Measurements from ENCODE around the gene PIANP. TPM values are rescaled to one million over a fixed set of nuclear protein-coding genes. Genes with fewer than 3 reads are reported as not detected.

The PIANP gene
- total RNA-seq, 1 donor from 2014 or later: 0.20 TPM

DNA sequence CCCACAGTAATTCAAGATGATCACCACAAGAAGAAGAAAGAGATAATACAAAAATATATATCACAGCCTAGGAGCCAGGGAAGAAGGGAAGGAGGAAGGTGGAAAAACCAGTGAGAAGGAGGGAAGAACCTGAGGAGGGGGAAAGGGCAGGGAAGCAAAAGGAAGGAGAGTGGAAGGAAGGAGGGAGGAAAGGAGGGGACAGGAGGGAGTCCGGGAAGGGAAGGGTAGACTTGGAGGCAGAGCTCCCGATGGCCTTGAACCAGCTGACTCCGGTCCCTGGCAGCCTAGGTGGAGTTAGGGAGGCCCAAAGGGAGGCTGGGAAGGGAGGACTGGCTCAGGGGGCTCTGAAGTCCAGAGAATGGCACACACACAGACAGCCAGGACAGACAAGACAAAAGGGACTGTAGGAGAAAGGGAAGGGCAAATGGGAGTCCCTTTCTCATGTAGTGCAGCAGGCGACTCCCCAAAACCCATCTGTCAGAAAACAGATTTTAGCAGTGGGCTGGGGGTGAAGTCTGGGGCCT is 6.7 kb downstream of the PIANP start:
- Histone ChIP-seq H3K36me3 (no peaks in the 10 kb centered on the region), H3K27me3 (peaks cover 8% of the 10 kb centered on the region), H3K9me3 (no peaks in the 10 kb centered on the region), H3K4me1 (peaks cover 10% of the 10 kb centered on the region), H3K27ac (no peak overlapping the region), H3K4me3 (no peak overlapping the region)
- intact Hi-C loops (cut with DNase I): no loop called here
- DNase-seq: no peak
- no peak for ATAC-seq
- TF ChIP-seq, protein P1, sequence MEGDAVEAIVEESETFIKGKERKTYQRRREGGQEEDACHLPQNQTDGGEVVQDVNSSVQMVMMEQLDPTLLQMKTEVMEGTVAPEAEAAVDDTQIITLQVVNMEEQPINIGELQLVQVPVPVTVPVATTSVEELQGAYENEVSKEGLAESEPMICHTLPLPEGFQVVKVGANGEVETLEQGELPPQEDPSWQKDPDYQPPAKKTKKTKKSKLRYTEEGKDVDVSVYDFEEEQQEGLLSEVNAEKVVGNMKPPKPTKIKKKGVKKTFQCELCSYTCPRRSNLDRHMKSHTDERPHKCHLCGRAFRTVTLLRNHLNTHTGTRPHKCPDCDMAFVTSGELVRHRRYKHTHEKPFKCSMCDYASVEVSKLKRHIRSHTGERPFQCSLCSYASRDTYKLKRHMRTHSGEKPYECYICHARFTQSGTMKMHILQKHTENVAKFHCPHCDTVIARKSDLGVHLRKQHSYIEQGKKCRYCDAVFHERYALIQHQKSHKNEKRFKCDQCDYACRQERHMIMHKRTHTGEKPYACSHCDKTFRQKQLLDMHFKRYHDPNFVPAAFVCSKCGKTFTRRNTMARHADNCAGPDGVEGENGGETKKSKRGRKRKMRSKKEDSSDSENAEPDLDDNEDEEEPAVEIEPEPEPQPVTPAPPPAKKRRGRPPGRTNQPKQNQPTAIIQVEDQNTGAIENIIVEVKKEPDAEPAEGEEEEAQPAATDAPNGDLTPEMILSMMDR (IDR thresholded peaks at IDR 0.05): no peak

DNA sequence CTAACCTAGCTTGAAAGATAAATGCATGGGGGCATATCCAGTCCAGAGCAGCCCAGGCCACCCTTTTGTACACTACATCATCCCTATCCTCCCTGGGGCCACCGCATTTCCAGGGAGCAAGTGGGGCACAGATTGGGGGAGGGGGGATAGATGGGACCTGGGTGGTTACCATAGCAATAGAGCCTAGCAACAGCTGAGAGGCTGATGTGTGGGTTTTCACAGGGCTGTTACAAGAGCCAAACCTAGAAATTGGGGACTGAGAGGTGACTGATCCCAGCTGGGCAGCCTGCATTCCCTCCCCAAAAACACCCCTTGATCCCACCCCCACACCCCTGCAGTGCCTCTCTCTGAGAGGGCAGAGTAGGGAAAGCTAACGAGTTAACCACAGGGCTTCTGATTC is 7.7 kb downstream of the PIANP start:
- H3K27me3 ChIP-seq: no peaks in the 10 kb centered on the region
- intact Hi-C loops (cut with DNase I): no loop called here
- H3K27ac ChIP-seq: no peak overlapping the region
- TF ChIP-seq, protein P1 (IDR thresholded peaks at IDR 0.05): no peak
- H3K9me3 ChIP-seq: no peaks in the 10 kb centered on the region
- DNase-seq (no peak), ATAC-seq (no peak)
- H3K36me3 ChIP-seq: no peaks in the 10 kb centered on the region
- H3K4me1 ChIP-seq: peaks cover 13% of the 10 kb centered on the region
- H3K4me3 ChIP-seq: no peak overlapping the region

DNA sequence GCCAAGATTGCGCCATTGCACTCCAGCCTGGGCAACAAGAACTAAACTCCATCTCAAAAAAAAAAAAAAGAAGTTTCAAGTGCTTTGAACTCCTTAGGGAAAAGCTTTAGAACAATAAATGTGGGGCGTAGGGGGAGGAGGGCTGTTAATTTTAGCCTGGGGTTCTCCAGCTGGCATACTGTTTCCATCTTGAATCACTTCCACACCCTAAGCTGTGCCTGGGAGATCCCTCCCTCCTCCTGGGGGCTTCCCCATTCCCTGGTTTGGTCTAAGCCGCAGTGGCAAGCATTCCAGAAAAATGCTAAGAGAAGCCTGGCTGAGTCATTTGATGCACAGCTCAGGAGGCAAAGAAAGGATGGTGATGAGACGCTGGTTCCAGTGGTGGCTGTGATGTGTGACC is 9.1 kb downstream of the PIANP start:
- no peak overlapping the region for H3K4me3 ChIP-seq
- H3K27ac ChIP-seq: no peak overlapping the region
- H3K9me3 ChIP-seq: no peaks in the 10 kb centered on the region
- peaks cover 27% of the 10 kb centered on the region for H3K4me1 ChIP-seq
- intact Hi-C loops (cut with DNase I): no loop called here
- H3K27me3 ChIP-seq: no peaks in the 10 kb centered on the region
- TF ChIP-seq, protein P1 (IDR thresholded peaks at IDR 0.05): no peak
- DNase-seq (no peak), ATAC-seq (no peak)
- no peaks in the 10 kb centered on the region for H3K36me3 ChIP-seq

DNA sequence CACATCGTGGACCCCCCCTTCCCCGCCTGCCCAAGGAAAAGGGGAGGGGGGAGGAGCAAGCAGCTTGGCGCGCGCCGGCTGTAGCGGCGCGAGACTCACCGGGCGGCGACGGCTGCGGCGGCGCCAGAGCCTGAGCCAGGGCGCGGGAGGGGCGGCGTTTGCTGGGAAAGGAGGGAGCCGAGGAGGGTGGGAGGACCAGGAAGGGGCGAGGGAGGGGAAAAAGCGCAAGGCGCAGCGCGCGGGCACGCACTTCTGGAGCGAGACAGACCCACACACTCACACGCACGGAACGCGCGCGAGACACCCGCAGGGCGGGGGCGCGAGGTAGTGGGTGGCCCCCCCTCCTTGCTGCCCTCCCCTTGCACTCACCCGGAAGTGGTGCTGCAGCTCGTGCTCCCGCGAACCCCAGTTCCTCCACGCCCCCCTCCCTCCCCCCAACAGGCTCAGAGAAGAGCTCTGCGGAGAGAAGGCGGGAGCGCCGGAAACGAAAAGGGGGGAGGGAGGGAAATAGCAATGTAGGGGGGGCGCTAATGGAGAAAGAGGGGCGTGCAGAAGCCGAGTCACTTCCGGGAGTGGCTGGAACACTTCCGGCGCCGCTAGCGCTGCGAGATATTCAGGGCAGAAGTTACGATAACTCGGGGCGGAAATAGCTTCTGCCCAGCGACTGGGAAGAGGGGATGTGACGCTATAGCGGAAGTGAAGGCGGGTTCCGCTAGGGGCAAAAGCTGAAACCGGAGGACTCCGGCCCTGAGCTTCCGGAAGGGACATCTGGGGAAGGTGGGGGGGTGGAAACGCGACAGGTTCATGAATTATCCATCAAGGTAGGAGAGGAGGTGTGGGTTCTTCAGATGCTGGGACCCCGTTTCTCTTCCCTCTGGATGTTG is 11.4 kb downstream of the PIANP start, which contains the start of gene ZNF384:
ZNF384 (minus strand) TSS at position 377 of the 884 bp plus-strand sequence. CDS start 9,855 bp downstream, outside the sequence.
- no peaks in the 10 kb centered on the region for H3K9me3 ChIP-seq
- TF ChIP-seq, protein P1 (IDR thresholded peaks at IDR 0.05): peak; percentile 25
- H3K27ac ChIP-seq: peak within 1 kb of the TSS; percentile 96
- DNase-seq (peak; percentile 97), ATAC-seq (peak; percentile 94)
- H3K4me1 ChIP-seq: peaks cover 35% of the 10 kb centered on the region
- H3K36me3 ChIP-seq: no peaks in the 10 kb centered on the region
- H3K4me3 ChIP-seq: peak within 1 kb of the TSS; percentile 82
- intact Hi-C loops (cut with DNase I): no loop called here
- no peaks in the 10 kb centered on the region for H3K27me3 ChIP-seq

- intact Hi-C loops (cut with DNase I): no loop called here
- no peaks in the 10 kb centered on the region for H3K36me3 ChIP-seq
- no peaks in the 10 kb centered on the region for H3K9me3 ChIP-seq
- DNase-seq (no peak), ATAC-seq (no peak)
- peak overlapping the region; percentile 96 for H3K27ac ChIP-seq
- TF ChIP-seq, protein P1 (IDR thresholded peaks at IDR 0.05): no peak
- H3K4me3 ChIP-seq: peak overlapping the region; percentile 82
- no peaks in the 10 kb centered on the region for H3K27me3 ChIP-seq
- peaks cover 35% of the 10 kb centered on the region for H3K4me1 ChIP-seq
These were observed 12.0 kb downstream of the PIANP start for GRCh38 chr12:6688543-6688998.
